ENCODE data around the gene PEAR1. TPM values are rescaled to one million over a fixed set of nuclear protein-coding genes. Genes with fewer than 3 reads are reported as not detected.

The PEAR1 gene
- total and polyA plus RNA-seq, 2 of the 8 experiments (the other 6 are each of a cell fraction or from before 2014, with no cell fraction given), result 0.63 to 0.71 TPM

- TF ChIP-seq HDAC6 (IDR thresholded peaks at IDR 0.05; ENCODE audit: low read depth, low read length) (no peak), CHD2 (IDR thresholded peaks at IDR 0.05; ENCODE audit: low read length) (no peak), CHD1 (IDR thresholded peaks at IDR 0.05; ENCODE audit: low read depth, low read length) (no peak), RBBP5 (IDR thresholded peaks at IDR 0.05; ENCODE audit: borderline replicate concordance, low read depth, low read length) (no peak), YY1 (IDR thresholded peaks at IDR 0.05; ENCODE audit: low read depth, low read length) (no peak), JUN (IDR thresholded peaks at IDR 0.05; ENCODE audit: low read depth, low read length) (no peak), RAD21 (IDR thresholded peaks at IDR 0.05 in 1 of 2, conservative IDR thresholded peaks at IDR 0.05 in 1 of 2; ENCODE audit: low read depth in 2 of 2, low read length in 2 of 2) (no peak), CREB1 (IDR thresholded peaks at IDR 0.05) (no peak), SIX5 (IDR thresholded peaks at IDR 0.05; ENCODE audit: low read depth, low read length) (no peak), BRCA1 (IDR thresholded peaks at IDR 0.05; ENCODE audit: low read depth, low read length) (no peak)
These were observed 19.4 kb upstream of the PEAR1 start (continued) for GRCh38 chr1:156874142-156874541.
